Measurements from ENCODE around the gene HSD17B11. TPM values are rescaled to one million over a fixed set of nuclear protein-coding genes. Genes with fewer than 3 reads are reported as not detected.

HSD17B11 gene
- total RNA-seq (39.5 TPM), polyA plus RNA-seq (ENCODE audit: insufficient read depth, low read depth, low replicate concordance) (48.1 TPM)
- long read RNA-seq, donor 1, transcript HSD17B11-201 (7 exons, 1,885 nt), result major isoform, 11 of 24 reads
- long read RNA-seq, donor 1, partial matches to known transcripts, result 12 of 24 reads
- long read RNA-seq, donor 1, other reads (novel, unspliced or antisense), result 0 of 24 reads
- long read RNA-seq, donor 2, transcript HSD17B11-201 (7 exons, 1,885 nt), result major isoform, 33 of 33 reads
- long read RNA-seq, donor 2, partial matches to known transcripts, result 0 of 33 reads
- long read RNA-seq, donor 2, other reads (novel, unspliced or antisense), result 0 of 33 reads
- long read RNA-seq, donor 3, transcript HSD17B11-201 (7 exons, 1,885 nt), result major isoform, 41 of 42 reads
- long read RNA-seq, donor 3, partial matches to known transcripts, result 0 of 42 reads
- long read RNA-seq, donor 3, other reads (novel, unspliced or antisense), result 0 of 42 reads
- long read RNA-seq, donor 4, transcript HSD17B11-201 (7 exons, 1,885 nt), result major isoform, 37 of 38 reads
- long read RNA-seq, donor 4, partial matches to known transcripts, result 0 of 38 reads
- long read RNA-seq, donor 4, other reads (novel, unspliced or antisense), result 0 of 38 reads
- long read RNA-seq, donor 5, partial matches to known transcripts, result 0 of 3 reads
- long read RNA-seq, donor 5, other reads (novel, unspliced or antisense), result 0 of 3 reads
- long read RNA-seq, donor 6, transcript HSD17B11-201 (7 exons, 1,885 nt), result major isoform, 87 of 99 reads
- long read RNA-seq, donor 6, partial matches to known transcripts, result 12 of 99 reads
- long read RNA-seq, donor 6, other reads (novel, unspliced or antisense), result 0 of 99 reads
- long read RNA-seq, donor 7, transcript HSD17B11-201 (7 exons, 1,885 nt), result major isoform, 32 of 35 reads
- long read RNA-seq, donor 7, partial matches to known transcripts, result 0 of 35 reads
- long read RNA-seq, donor 7, other reads (novel, unspliced or antisense), result 3 of 35 reads
- long read RNA-seq, donor 8, transcript HSD17B11-201 (7 exons, 1,885 nt), result major isoform, 9 of 10 reads
- long read RNA-seq, donor 8, partial matches to known transcripts, result 0 of 10 reads
- long read RNA-seq, donor 8, other reads (novel, unspliced or antisense), result 0 of 10 reads
- long read RNA-seq, donor 9, transcript HSD17B11-201 (7 exons, 1,885 nt), result major isoform, 11 of 11 reads
- long read RNA-seq, donor 9, partial matches to known transcripts, result 0 of 11 reads
- long read RNA-seq, donor 9, other reads (novel, unspliced or antisense), result 0 of 11 reads
- long read RNA-seq, donor 10, transcript HSD17B11-201 (7 exons, 1,885 nt), result major isoform, 14 of 16 reads
- long read RNA-seq, donor 10, partial matches to known transcripts, result 0 of 16 reads
- long read RNA-seq, donor 10, other reads (novel, unspliced or antisense), result 0 of 16 reads

DNA sequence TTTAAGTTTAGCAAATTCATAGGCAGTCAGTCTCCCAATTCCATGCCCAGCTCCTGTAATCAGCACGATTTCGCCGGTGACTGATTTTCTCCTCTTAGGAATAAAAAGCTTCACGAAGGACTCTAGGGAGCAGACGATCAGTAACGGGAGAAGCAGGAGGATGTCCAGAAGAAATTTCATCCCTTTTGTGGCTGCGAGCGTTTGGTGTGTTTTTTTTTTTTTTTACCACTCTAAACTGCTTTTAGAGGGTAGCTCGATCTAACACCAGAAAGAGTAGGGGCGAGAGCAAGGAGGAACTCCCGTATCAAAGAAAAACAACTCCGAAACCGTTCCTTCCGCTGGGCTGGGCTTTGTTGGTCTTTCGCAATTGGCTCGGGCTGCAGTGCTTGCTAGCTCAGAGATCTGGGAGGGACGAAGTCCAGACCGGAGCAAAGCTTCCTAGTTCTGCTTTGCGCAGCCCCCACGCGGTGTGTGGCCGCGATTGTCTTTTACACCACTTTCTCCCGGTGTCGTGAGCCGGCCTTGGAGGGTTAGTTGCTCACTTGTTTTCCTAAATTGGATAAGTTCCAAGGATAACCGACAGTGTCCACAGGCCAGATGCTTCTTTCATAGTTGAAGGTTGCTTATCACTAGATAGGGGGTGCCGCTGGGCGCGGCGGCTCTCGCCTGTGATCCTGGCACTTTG lies at the start of gene HSD17B11:
Gene HSD17B11 (minus strand): TSS at position 298 of the 685 bp plus-strand sequence. CDS start 118 bp downstream, at position 180.
- FAIRE-seq (peak; percentile 76), DNase-seq (peak; percentile 90 to 97 (median 95))
- H3K9me3 ChIP-seq (ENCODE audit: control insufficient read depth in 2 of 3, insufficient read depth in 1 of 3, low read length in 3 of 3), result peaks cover 0 to 5% (median 0%) of the 10 kb centered on the region in 3 donors
- H3K9ac ChIP-seq (ENCODE audit: low read length in 3 of 3), result peak within 1 kb of the TSS; percentile 71 to 94 (median 77)
- intact Hi-C loops (cut with DNase I), result no loop called here
- H3K36me3 ChIP-seq (ENCODE audit: control insufficient read depth in 2 of 3, insufficient read depth in 3 of 3, low read length in 3 of 3), result no peaks in the 10 kb centered on the region
- no peaks in the 10 kb centered on the region for H3K27me3 ChIP-seq (ENCODE audit: control insufficient read depth, insufficient read depth, low read length)
- TF ChIP-seq, protein P1, sequence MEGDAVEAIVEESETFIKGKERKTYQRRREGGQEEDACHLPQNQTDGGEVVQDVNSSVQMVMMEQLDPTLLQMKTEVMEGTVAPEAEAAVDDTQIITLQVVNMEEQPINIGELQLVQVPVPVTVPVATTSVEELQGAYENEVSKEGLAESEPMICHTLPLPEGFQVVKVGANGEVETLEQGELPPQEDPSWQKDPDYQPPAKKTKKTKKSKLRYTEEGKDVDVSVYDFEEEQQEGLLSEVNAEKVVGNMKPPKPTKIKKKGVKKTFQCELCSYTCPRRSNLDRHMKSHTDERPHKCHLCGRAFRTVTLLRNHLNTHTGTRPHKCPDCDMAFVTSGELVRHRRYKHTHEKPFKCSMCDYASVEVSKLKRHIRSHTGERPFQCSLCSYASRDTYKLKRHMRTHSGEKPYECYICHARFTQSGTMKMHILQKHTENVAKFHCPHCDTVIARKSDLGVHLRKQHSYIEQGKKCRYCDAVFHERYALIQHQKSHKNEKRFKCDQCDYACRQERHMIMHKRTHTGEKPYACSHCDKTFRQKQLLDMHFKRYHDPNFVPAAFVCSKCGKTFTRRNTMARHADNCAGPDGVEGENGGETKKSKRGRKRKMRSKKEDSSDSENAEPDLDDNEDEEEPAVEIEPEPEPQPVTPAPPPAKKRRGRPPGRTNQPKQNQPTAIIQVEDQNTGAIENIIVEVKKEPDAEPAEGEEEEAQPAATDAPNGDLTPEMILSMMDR (IDR thresholded peaks at IDR 0.05; ENCODE audit: borderline replicate concordance, extremely low read depth, insufficient read depth), result peak; percentile 18
- peaks cover 0 to 7% (median 3%) of the 10 kb centered on the region in 3 donors for H3K4me1 ChIP-seq (ENCODE audit: control insufficient read depth in 2 of 3, insufficient read depth in 2 of 3, low read depth in 1 of 3, low read length in 3 of 3)
- H3K4me3 ChIP-seq (ENCODE audit: low read length in 3 of 3), result peak within 1 kb of the TSS; percentile 87 to 95 (median 94)
- H3K27ac ChIP-seq (ENCODE audit: low read depth in 2 of 2, low read length in 2 of 2), result peak within 1 kb of the TSS; percentile 69 to 88

DNA sequence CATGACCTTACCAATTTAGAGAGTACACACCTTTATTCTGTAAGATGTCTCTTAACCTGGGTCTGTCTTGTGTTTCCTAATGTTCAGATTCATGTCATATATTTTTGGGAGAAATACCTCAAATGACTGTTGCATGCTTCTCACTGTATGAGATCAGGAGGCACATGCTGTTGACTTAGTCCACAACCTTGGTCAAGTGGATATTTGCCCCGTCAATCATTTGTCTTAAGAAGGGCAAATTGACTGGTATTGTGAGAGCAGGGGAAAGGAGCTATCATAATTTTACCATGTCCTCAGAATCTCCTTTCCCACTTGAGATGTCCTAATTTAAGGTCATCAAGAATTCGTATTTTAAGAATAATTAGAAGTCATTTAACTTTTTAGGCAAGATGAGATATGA lies 42.4 kb upstream of the HSD17B11 start:
- H3K27me3 ChIP-seq (ENCODE audit: control insufficient read depth, insufficient read depth, low read length), result no peaks in the 10 kb centered on the region
- H3K36me3 ChIP-seq (ENCODE audit: control insufficient read depth in 2 of 3, insufficient read depth in 3 of 3, low read length in 3 of 3), result peaks cover 0 to 11% (median 8%) of the 10 kb centered on the region in 3 donors
- no peaks in the 10 kb centered on the region for H3K9me3 ChIP-seq (ENCODE audit: control insufficient read depth in 2 of 3, insufficient read depth in 1 of 3, low read length in 3 of 3)
- TF ChIP-seq, protein P1 (IDR thresholded peaks at IDR 0.05; ENCODE audit: borderline replicate concordance, extremely low read depth, insufficient read depth), result no peak
- H3K4me3 ChIP-seq (ENCODE audit: low read length in 3 of 3), result no peak overlapping the region
- H3K9ac ChIP-seq (ENCODE audit: low read length in 3 of 3), result no peak overlapping the region
- H3K27ac ChIP-seq (ENCODE audit: low read depth in 2 of 2, low read length in 2 of 2), result no peak overlapping the region
- H3K4me1 ChIP-seq (ENCODE audit: control insufficient read depth in 2 of 3, insufficient read depth in 2 of 3, low read depth in 1 of 3, low read length in 3 of 3), result no peaks in the 10 kb centered on the region
- no peak for DNase-seq
- intact Hi-C loops (cut with DNase I), result no loop called here
- FAIRE-seq, result no peak

DNA sequence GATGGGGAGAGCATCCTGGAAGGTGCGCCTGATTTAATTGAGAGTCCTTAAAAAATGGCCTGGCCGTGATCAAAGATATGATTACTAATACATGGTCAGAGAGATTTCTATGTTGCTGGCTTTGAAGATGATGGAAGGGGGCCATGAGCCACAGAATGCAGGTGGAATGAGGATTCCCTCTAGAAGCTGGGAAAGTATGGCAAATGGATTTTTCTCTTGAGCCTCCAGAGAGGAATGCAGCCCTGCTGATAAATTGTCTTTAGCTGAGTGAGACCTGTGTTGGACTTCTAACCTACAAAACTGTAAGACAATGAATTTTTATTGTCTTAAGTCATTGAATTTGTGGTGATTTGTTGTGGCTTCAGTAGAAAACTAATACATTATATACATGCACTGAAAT lies 39.0 kb upstream of the HSD17B11 start:
- FAIRE-seq, result no peak
- no peak overlapping the region for H3K9ac ChIP-seq (ENCODE audit: low read length in 3 of 3)
- no peak for DNase-seq
- H3K36me3 ChIP-seq (ENCODE audit: control insufficient read depth in 2 of 3, insufficient read depth in 3 of 3, low read length in 3 of 3), result peaks cover 0 to 2% (median 0%) of the 10 kb centered on the region in 3 donors
- no peak overlapping the region for H3K27ac ChIP-seq (ENCODE audit: low read depth in 2 of 2, low read length in 2 of 2)
- no peaks in the 10 kb centered on the region for H3K9me3 ChIP-seq (ENCODE audit: control insufficient read depth in 2 of 3, insufficient read depth in 1 of 3, low read length in 3 of 3)
- intact Hi-C loops (cut with DNase I), result no loop called here
- TF ChIP-seq, protein P1 (IDR thresholded peaks at IDR 0.05; ENCODE audit: borderline replicate concordance, extremely low read depth, insufficient read depth), result no peak
- H3K27me3 ChIP-seq (ENCODE audit: control insufficient read depth, insufficient read depth, low read length), result no peaks in the 10 kb centered on the region
- no peak overlapping the region for H3K4me3 ChIP-seq (ENCODE audit: low read length in 3 of 3)
- H3K4me1 ChIP-seq (ENCODE audit: control insufficient read depth in 2 of 3, insufficient read depth in 2 of 3, low read depth in 1 of 3, low read length in 3 of 3), result peaks cover 0 to 6% (median under 1%) of the 10 kb centered on the region in 3 donors

All from kidney (tissue), 22 donors.